ENCODE results near the gene SLC9A1.

DNA sequence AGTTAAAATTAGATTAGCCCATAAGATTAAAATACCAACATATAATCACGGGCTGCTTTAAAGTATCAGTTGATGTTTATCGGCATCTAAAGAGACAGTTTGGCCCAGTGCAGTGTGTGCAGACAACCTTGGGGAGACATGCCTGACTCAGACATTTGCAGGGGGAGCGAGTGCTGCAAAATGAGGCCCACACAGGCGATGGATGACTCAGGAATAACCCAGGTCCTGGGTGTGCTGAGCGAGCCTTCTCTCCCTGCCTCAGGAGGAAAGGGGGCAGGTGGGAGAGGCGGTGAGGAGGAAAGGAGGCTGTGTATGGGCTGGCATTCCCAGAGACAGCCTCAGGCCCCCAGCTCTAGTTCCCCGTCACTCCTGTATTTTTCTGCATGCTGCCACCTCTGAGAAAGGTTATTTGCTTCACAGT lies 9.0 kb downstream of the SLC9A1 start:
- TF ChIP-seq USF2 (CRISPR knock-in tag; IDR thresholded peaks at IDR 0.05) (no peak), CTCF (IDR thresholded peaks at IDR 0.05) (no peak), RORB (CRISPR knock-in tag; IDR thresholded peaks at IDR 0.05) (no peak), ZNF416 (CRISPR knock-in tag; IDR thresholded peaks at IDR 0.05) (no peak), NR1H2 (CRISPR knock-in tag; IDR thresholded peaks at IDR 0.05) (no peak), ZNF281 (CRISPR knock-in tag; IDR thresholded peaks at IDR 0.05) (no peak), CREB1 (CRISPR knock-in tag; IDR thresholded peaks at IDR 0.05) (no peak), E2F4 (CRISPR knock-in tag; IDR thresholded peaks at IDR 0.05; ENCODE audit: borderline replicate concordance, low read depth) (no peak), HMGXB4 (CRISPR knock-in tag; IDR thresholded peaks at IDR 0.05) (no peak), MYBL2 (CRISPR knock-in tag; IDR thresholded peaks at IDR 0.05) (no peak), NR3C1 (CRISPR knock-in tag; conservative IDR thresholded peaks at IDR 0.05; ENCODE audit: low read depth) (no peak), ARID4B (CRISPR knock-in tag; IDR thresholded peaks at IDR 0.05; ENCODE audit: borderline replicate concordance) (no peak), EMX1 (CRISPR knock-in tag; IDR thresholded peaks at IDR 0.05) (no peak)
